Esophagus muscularis mucosa (tissue), 4 donors: ENCODE measurements around the gene GABRQ. TPM values are rescaled to one million over a fixed set of nuclear protein-coding genes. Genes with fewer than 3 reads are reported as not detected.

Experiments used
- DNase-seq: peaks from one replicate; pipeline ENCODE4 v3.0.0-alpha.2; 2017; ENCODE audit errors: extremely low spot score
- H3K27ac ChIP-seq, 4 donors: fragments of 200-600 bp; sonication (generic); replicated peaks in 1 of 4; 1 replicate in 3 of 4; 2 replicates in 1 of 4; pipeline ENCODE4 v1.5.1; 2016 to 2019; ENCODE audit warnings: mild to moderate bottlenecking in 1 of 4
- H3K27me3 ChIP-seq, 4 donors: fragments of 200-600 bp; sonication (generic); one replicate each; pipeline versions ENCODE4 v1.5.1 to v1.6.0; 2016 to 2019
- H3K36me3 ChIP-seq, 4 donors: fragments of 200-600 bp; sonication (generic); one replicate each; pipeline ENCODE4 v1.5.1; 2016 to 2019
- H3K4me1 ChIP-seq, 4 donors: fragments of 200-600 bp; sonication (generic); one replicate each; pipeline ENCODE4 v1.5.1; 2016 to 2019
- H3K4me3 ChIP-seq, 4 donors: fragments of 200-600 bp; sonication (generic); 1 replicate in 2 of 4; 2 replicates in 2 of 4; pipeline ENCODE4 v1.5.1; 2016 to 2019; ENCODE audit warnings: mild to moderate bottlenecking in 4 of 4, moderate library complexity in 1 of 4
- H3K9me3 ChIP-seq, 4 donors: fragments of 200-600 bp; sonication (generic); 1 replicate in 3 of 4; 2 replicates in 1 of 4; pipeline ENCODE4 v1.5.1; 2016 to 2019
- EP300 ChIP-seq: sonication (generic); formaldehyde crosslinking; IDR thresholded peaks from one replicate; pipeline ENCODE4 v1.6.1; 2017; ENCODE audit warnings: antibody characterized with exemption
- POLR2A ChIP-seq: fragments of 450-650 bp; IDR thresholded peaks from one replicate; pipeline ENCODE4 v1.6.1; 2017; ENCODE audit warnings: antibody characterized with exemption, moderate library complexity, mild to moderate bottlenecking, low read depth
- POLR2AphosphoS5 ChIP-seq, 2 donors: sonication (generic); formaldehyde crosslinking; IDR thresholded peaks; one replicate each; pipeline ENCODE4 v1.6.1; 2017; ENCODE audit warnings: antibody characterized with exemption in 2 of 2
- WGBS: methylation state at CpG from one replicate; pipeline ENCODE4 v1.1.5; 2018; 5-methylcytosine and 5-hydroxymethylcytosine counted together
- intact Hi-C: fragments of 100-400 bp; cut with DNase I; formaldehyde crosslinking; loops from one replicate; pipeline ENCODE4 v1.15.1; 2023
- total RNA-seq, 4 donors: library from RNA; depleted of rRNA; stranded (reverse); fragments of >200 nt; gene quantifications; one replicate each; pipeline versions ENCODE4 v1.1.0 to v1.2.1, GENCODE V29; 2016
- TF ChIP-seq, protein P1 (sequence below), 3 experiments: fragments of 200-600 bp in 2 of 3; fragments of 450-650 bp in 1 of 3; sonication (generic) in 2 of 3; IDR thresholded peaks; one replicate each; pipeline ENCODE4 v1.5.1; 2017 to 2019; ENCODE audit warnings: antibody characterized with exemption in 3 of 3, mild to moderate bottlenecking in 2 of 3, moderate library complexity in 1 of 3

The GABRQ gene
- total RNA-seq, 4 donors from 2014 or later = 0.06 TPM; not detected in 3

- TF ChIP-seq EP300 (no peak), POLR2AphosphoS5 (IDR thresholded peaks at IDR 0.05) (no peak), POLR2A (no peak)
- TF ChIP-seq, protein P1, sequence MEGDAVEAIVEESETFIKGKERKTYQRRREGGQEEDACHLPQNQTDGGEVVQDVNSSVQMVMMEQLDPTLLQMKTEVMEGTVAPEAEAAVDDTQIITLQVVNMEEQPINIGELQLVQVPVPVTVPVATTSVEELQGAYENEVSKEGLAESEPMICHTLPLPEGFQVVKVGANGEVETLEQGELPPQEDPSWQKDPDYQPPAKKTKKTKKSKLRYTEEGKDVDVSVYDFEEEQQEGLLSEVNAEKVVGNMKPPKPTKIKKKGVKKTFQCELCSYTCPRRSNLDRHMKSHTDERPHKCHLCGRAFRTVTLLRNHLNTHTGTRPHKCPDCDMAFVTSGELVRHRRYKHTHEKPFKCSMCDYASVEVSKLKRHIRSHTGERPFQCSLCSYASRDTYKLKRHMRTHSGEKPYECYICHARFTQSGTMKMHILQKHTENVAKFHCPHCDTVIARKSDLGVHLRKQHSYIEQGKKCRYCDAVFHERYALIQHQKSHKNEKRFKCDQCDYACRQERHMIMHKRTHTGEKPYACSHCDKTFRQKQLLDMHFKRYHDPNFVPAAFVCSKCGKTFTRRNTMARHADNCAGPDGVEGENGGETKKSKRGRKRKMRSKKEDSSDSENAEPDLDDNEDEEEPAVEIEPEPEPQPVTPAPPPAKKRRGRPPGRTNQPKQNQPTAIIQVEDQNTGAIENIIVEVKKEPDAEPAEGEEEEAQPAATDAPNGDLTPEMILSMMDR (IDR thresholded peaks at IDR 0.05) = no peak
- DNase-seq = no peak
- Histone ChIP-seq H3K27ac (no peak overlapping the region), H3K36me3 (no peaks in the 10 kb centered on the region), H3K27me3 (peaks cover 0 to 38% (median 14%) of the 10 kb centered on the region in 4 donors), H3K9me3 (no peaks in the 10 kb centered on the region), H3K4me1 (peaks cover 0 to 9% (median 6%) of the 10 kb centered on the region in 4 donors), H3K4me3 (no peak overlapping the region)
- intact Hi-C loops = no loop called here
- WGBS = 65% methylated on average over 6 of the region's 6 CpGs
These were observed 4.3 kb downstream of the GABRQ start for GRCh38 chrX:152641996-152642395.

- 74% methylated on average over 11 of the region's 11 CpGs for WGBS
- Histone ChIP-seq H3K9me3 (no peaks in the 10 kb centered on the region), H3K27me3 (peaks cover 0 to 27% (median 8%) of the 10 kb centered on the region in 4 donors), H3K36me3 (no peaks in the 10 kb centered on the region), H3K27ac (no peak overlapping the region), H3K4me3 (no peak overlapping the region), H3K4me1 (peaks cover 0 to 4% (median under 1%) of the 10 kb centered on the region in 4 donors)
- no peak for TF ChIP-seq EP300
- no peak for TF ChIP-seq POLR2AphosphoS5 (IDR thresholded peaks at IDR 0.05)
- TF ChIP-seq, protein P1 (IDR thresholded peaks at IDR 0.05) = no peak
- TF ChIP-seq POLR2A = no peak
- intact Hi-C loops = no loop called here
- peak; percentile 37 for DNase-seq
These were observed 5.4 kb downstream of the GABRQ start for GRCh38 chrX:152642931-152643564.

- Histone ChIP-seq H3K9me3 (no peaks in the 10 kb centered on the region), H3K27ac (no peak overlapping the region), H3K27me3 (no peaks in the 10 kb centered on the region), H3K36me3 (no peaks in the 10 kb centered on the region), H3K4me1 (no peaks in the 10 kb centered on the region), H3K4me3 (no peak overlapping the region)
- intact Hi-C loops = no loop called here
- DNase-seq = peak; percentile 21
- TF ChIP-seq, protein P1 (IDR thresholded peaks at IDR 0.05) = no peak
- TF ChIP-seq POLR2AphosphoS5 (IDR thresholded peaks at IDR 0.05) (no peak), EP300 (no peak), POLR2A (no peak)
- 82% methylated on average over 7 of the region's 12 CpGs for WGBS
These were observed 9.3 kb downstream of the GABRQ start for GRCh38 chrX:152646961-152647360.

DNA sequence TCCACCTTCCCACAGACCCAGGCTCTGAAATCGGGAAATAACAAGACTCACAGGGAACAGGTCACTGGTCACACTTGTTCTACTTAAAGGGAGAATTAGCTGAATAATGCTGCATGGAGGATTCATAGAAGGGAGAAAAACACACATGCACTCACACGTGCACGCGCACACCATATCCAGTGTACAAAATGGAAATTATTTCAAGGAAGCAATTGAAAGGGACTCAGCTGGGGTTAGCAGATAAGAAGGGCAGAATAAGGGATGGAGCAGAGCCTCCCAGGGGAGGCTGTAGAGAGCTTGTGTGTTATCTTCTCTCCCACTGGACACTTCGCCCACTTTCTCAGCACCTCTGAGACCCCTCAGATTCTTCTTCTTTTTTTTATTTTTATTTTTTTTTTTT, 10.3 kb downstream of the GABRQ start:
- intact Hi-C loops = no loop called here
- WGBS = 81% methylated on average over 5 of the region's 5 CpGs

More for the DNA sequence above, 10.3 kb downstream of the GABRQ start:
- H3K36me3 ChIP-seq = no peaks in the 10 kb centered on the region
- H3K27me3 ChIP-seq = no peaks in the 10 kb centered on the region
- no peaks in the 10 kb centered on the region for H3K4me1 ChIP-seq
- DNase-seq = peak; percentile 14
- no peak for TF ChIP-seq POLR2AphosphoS5 (IDR thresholded peaks at IDR 0.05)
- no peak for TF ChIP-seq EP300
- no peak for TF ChIP-seq POLR2A
- TF ChIP-seq, protein P1 (IDR thresholded peaks at IDR 0.05) = no peak
- no peak overlapping the region for H3K27ac ChIP-seq
- no peak overlapping the region for H3K4me3 ChIP-seq
- H3K9me3 ChIP-seq = no peaks in the 10 kb centered on the region
